GM18907 (cell line): ENCODE results near the gene EIF4E3.

ENCODE experiments used
- ATAC-seq: cut with Tn5 transposase; IDR thresholded peaks from one replicate; pipeline ENCODE4 v1.9.1; 2021; ENCODE audit warnings: mild to moderate bottlenecking, moderate library complexity; ENCODE audit not compliant: unreplicated experiment

The EIF4E3 gene

GRCh38 chr3:71690341-71690841 is 34.8 kb downstream of the EIF4E3 start:
- no peak for ATAC-seq

GRCh38 chr3:71689291-71689690 is 35.9 kb downstream of the EIF4E3 start:
- no peak for ATAC-seq

GRCh38 chr3:71688121-71688520 is 37.1 kb downstream of the EIF4E3 start:
- ATAC-seq: no peak

- ATAC-seq: no peak
Measured at GRCh38 chr3:71685686-71686085, 39.5 kb downstream of the EIF4E3 start.

GRCh38 chr3:71684757-71685386 is 40.3 kb downstream of the EIF4E3 start:
- no peak for ATAC-seq

- ATAC-seq: no peak
Measured at GRCh38 chr3:71684046-71684756, 41.0 kb downstream of the EIF4E3 start.

GRCh38 chr3:71681224-71681668 is 44.0 kb downstream of the EIF4E3 start:
- no peak for ATAC-seq

DNA sequence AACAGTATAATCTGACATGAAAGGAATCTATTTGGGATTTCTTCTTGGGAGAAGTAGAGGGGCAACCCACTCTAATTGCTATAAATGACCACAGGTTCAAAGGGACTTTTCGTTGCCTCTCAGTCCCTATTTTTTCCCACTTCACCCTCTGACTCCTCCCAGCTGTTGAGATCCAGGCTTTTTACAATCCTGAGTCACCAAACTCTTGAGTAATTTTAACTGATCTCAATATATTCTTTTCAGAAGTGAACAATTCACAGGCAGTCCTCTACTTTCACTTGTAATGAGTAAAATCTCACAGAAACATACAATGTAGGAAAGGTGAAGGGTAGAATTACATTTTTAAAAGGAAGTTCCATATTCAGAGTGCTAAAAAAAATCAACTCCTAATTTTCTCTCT is 44.6 kb downstream of the EIF4E3 start:
- no peak for ATAC-seq

DNA sequence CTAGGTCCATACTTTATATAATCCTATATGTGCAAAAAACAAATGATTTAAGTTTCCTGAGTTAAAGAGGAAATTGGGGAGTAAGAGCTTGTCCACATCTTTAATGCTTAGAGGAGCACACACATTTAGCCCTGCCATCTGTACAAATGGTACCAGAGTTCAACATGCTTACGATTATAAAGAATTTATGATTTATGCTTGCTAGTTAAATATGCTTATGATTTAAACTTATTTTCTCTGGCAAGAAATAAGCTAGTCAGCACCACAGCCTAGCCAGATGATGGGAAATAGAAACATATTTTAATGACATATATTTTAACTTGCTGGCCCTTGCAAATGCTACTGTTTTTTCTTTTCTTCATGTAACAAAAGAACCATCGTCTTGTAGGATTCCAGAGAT is 48.3 kb downstream of the EIF4E3 start:
- ATAC-seq: no peak

- ATAC-seq: no peak
Measured at GRCh38 chr3:71673486-71673885, 51.7 kb downstream of the EIF4E3 start.

DNA sequence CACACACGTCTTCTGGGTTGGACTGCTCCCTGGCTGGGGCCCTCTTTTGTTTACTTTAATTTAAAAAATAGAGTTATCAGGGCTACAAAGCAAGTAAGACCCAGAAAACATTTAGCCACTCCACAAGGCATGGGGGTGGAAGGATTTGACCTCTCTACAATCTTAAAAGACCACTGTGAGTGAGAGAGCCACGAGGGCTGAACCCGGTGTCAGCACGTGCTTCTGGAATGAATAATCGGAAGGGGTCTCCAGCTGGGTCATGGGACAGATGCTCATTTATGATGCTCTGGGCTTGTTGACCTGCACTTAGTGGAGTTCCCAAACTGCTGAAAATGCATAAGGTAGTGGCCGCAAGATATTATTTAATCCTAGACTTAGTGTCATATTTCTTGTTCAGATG is 52.4 kb downstream of the EIF4E3 start:
- ATAC-seq: no peak

DNA sequence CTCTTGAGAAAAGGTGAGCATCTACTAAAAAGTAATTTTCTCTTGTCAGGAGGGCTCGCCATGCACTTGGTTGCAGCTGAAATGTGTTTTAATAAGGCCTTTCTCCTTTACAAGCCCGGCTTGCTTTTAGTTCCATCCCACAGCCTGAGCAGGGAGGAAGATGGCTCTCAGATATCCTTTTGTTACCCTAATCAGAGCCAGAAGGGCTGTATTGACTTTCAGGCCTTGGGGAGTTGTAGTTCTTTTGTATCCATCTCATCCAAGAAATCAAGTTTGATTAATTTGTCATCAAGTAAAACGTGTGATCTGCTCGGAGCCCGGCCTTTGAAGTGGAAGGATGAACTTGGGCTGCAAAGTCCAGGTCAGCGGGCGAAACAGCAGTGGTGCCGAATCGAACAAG is 52.9 kb downstream of the EIF4E3 start:
- ATAC-seq: no peak

DNA sequence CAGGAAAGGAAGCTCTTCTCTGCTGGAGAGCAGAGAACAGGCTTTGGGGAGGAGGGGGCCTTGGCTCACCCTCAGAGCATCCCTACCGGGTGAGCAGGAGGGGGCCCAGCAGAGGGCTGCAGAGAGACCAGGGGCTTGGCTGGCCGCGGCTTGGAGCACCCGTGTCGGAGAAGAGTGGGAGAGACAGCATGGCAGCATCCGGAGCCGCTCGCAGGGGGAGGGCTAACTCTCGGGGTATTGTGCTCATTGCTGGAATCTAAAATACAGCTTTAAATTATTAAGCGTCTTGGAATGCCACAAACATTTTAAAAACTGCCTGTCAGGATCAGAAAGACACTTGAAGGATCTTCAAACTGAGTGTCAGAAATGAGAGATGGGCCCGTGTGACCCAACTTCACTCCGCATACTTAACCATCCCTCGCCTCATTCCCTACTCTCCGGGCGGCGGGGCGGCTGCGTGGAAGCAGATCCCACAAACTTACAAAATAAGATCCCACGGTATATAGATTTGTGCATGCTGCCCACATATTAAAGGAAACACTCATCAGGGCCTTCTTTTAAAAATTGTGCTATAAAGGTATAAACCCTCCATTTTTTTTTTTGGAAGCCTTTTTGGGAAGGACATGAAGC is 53.9 kb downstream of the EIF4E3 start:
- no peak for ATAC-seq

DNA sequence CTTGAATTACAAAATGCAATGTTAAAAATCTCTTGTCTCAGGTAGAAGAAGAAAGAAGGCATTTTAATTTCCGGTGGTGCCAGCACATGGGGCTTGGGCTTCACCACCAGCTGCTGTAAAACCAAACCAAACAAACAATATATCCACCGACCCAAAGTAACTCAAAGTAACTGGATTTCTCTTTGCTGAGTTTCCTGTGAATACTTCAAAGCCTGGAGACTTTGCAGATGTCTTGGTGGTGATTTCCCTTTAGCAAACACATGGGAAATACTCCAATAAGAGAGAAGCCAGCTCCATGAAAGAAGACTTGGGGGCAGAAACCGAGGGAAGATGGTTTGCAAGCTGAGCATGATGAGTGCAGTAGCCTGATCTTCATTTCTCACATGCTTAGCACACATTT is 62.6 kb downstream of the EIF4E3 start:
- ATAC-seq: no peak

GRCh38 chr3:71662056-71662455 is 63.1 kb downstream of the EIF4E3 start:
- ATAC-seq: no peak

GRCh38 chr3:71659864-71660591 is 65.2 kb downstream of the EIF4E3 start:
- ATAC-seq: no peak

GRCh38 chr3:71657831-71658530 is 67.2 kb downstream of the EIF4E3 start:
- no peak for ATAC-seq

DNA sequence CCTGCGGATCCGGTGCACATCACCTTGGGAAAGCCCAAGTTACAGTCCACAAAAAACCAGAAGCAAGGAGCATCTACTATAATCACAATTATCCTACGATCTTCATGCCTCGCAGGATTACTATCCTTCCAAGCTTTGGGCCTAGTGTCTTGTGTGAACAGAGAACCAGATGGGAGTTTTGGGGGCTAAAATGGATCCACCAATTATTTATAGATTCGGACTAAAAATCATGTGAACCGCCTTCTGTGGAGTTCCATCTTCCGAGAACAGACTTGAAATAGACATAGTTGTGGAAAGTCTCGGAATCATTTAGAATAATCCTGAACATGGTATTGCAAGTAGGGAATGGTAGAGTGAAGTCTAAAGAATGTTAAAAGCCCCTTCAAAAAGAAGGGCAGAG is 70.1 kb downstream of the EIF4E3 start:
- ATAC-seq: no peak

GRCh38 chr3:71653414-71653807 is 71.8 kb downstream of the EIF4E3 start:
- no peak for ATAC-seq

GRCh38 chr3:71652781-71653413 is 72.3 kb downstream of the EIF4E3 start:
- ATAC-seq: peak; percentile 54
